Chondrocyte (in vitro differentiated cells): Measurements from ENCODE around the gene DISC1. TPM values are rescaled to one million over a fixed set of nuclear protein-coding genes. Genes with fewer than 3 reads are reported as not detected.
"Not testable (repeated sequence)": the region's sequence is repeated elsewhere in the genome, so short reads cannot be mapped to it uniquely, and the experiment has no call there.

Source experiments
- DNase-seq: peaks from one replicate; pipeline ENCODE4 v3.0.0; 2021; ENCODE audit warnings: mixed read lengths, low spot score
- H3K27ac Mint-ChIP-seq: one replicate; pipeline ENCODE4 v1.8.0; 2021; ENCODE audit warnings: mild to moderate bottlenecking, moderate library complexity, mixed read lengths; ENCODE audit not compliant: unreplicated experiment
- H3K27me3 Mint-ChIP-seq: 2 replicates; pipeline ENCODE4 v1.8.0; 2021; ENCODE audit warnings: low read depth, mixed read lengths
- H3K36me3 Mint-ChIP-seq: 2 replicates; pipeline ENCODE4 v1.8.0; 2021; ENCODE audit warnings: low read depth, mixed read lengths
- H3K4me1 Mint-ChIP-seq: 2 replicates; pipeline ENCODE4 v1.8.0; 2021; ENCODE audit warnings: low read depth, mild to moderate bottlenecking, mixed read lengths
- H3K4me3 Mint-ChIP-seq: one replicate; pipeline ENCODE4 v1.8.0; 2021; ENCODE audit warnings: mild to moderate bottlenecking, moderate library complexity, mixed read lengths; ENCODE audit not compliant: unreplicated experiment
- H3K9me3 Mint-ChIP-seq: 2 replicates; pipeline ENCODE4 v1.8.0; 2021; ENCODE audit warnings: low read depth, mixed read lengths
- CTCF ChIP-seq: fragments of 200-600 bp; sonication (generic); IDR thresholded peaks from 2 replicates; pipeline ENCODE4 v1.5.0; 2021; ENCODE audit warnings: antibody characterized with exemption, mild to moderate bottlenecking, moderate library complexity
- total RNA-seq: library from RNA; stranded (reverse); gene quantifications from 3 replicates; pipeline ENCODE4 v1.2.1, GENCODE V29; 2021

The DISC1 gene
- total RNA-seq, 1 donor from 2014 or later, result 5.0 TPM

GRCh38 chr1:231613419-231614349 is 12.9 kb upstream of the DISC1 start:
- H3K27ac Mint-ChIP-seq, result no peak overlapping the region
- H3K4me1 Mint-ChIP-seq, result no peaks in the 10 kb centered on the region
- no peak for DNase-seq
- H3K4me3 Mint-ChIP-seq, result no peak overlapping the region
- H3K27me3 Mint-ChIP-seq, result no peaks in the 10 kb centered on the region
- H3K9me3 Mint-ChIP-seq, result no peaks in the 10 kb centered on the region
- H3K36me3 Mint-ChIP-seq, result no peaks in the 10 kb centered on the region
- TF ChIP-seq CTCF, result no peak

GRCh38 chr1:231616667-231617066 is 9.9 kb upstream of the DISC1 start:
- Mint-ChIP-seq H3K27me3 (no peaks in the 10 kb centered on the region), H3K27ac (no peak overlapping the region)

GRCh38 chr1:231618609-231619256 is 7.9 kb upstream of the DISC1 start:
- no peak for TF ChIP-seq CTCF
- H3K4me1 Mint-ChIP-seq, result no peaks in the 10 kb centered on the region
- no peak overlapping the region for H3K27ac Mint-ChIP-seq
- no peaks in the 10 kb centered on the region for H3K9me3 Mint-ChIP-seq
- no peaks in the 10 kb centered on the region for H3K27me3 Mint-ChIP-seq
- no peaks in the 10 kb centered on the region for H3K36me3 Mint-ChIP-seq
- no peak overlapping the region for H3K4me3 Mint-ChIP-seq
- DNase-seq, result no peak

More at GRCh38 chr1:231616667-231617066, 9.9 kb upstream of the DISC1 start:
- no peak for DNase-seq
- Mint-ChIP-seq H3K9me3 (no peaks in the 10 kb centered on the region), H3K4me3 (no peak overlapping the region), H3K36me3 (no peaks in the 10 kb centered on the region), H3K4me1 (no peaks in the 10 kb centered on the region)
- no peak for TF ChIP-seq CTCF

- H3K27ac Mint-ChIP-seq, result no peak overlapping the region
- H3K36me3 Mint-ChIP-seq, result no peaks in the 10 kb centered on the region
- no peak overlapping the region for H3K4me3 Mint-ChIP-seq
- no peaks in the 10 kb centered on the region for H3K27me3 Mint-ChIP-seq
- DNase-seq, result no peak
- no peaks in the 10 kb centered on the region for H3K9me3 Mint-ChIP-seq
- no peaks in the 10 kb centered on the region for H3K4me1 Mint-ChIP-seq
- no peak for TF ChIP-seq CTCF
Measured at GRCh38 chr1:231619257-231619634, 7.3 kb upstream of the DISC1 start.

- not testable (repeated sequence) for DNase-seq, H3K27ac Mint-ChIP-seq, H3K9me3 Mint-ChIP-seq, H3K36me3 Mint-ChIP-seq, H3K4me3 Mint-ChIP-seq, H3K27me3 Mint-ChIP-seq
- peaks cover 27% of the 10 kb centered on the region for H3K4me1 Mint-ChIP-seq
Measured at GRCh38 chr1:231625042-231625441, 1.5 kb upstream of the DISC1 start.
